Stimulated activated CD4-positive, alpha-beta T cell treated with anti-CD3 and anti-CD28 coated beads, Interleukin-12 subunit alpha, Interleukin-12 subunit beta, amount 100 ng/mL, for 48 hours (primary cell): Measurements from ENCODE around the gene METTL24.

Experiments used
- DNase-seq, 3 donors: peaks; one replicate each; pipeline ENCODE4 v3.0.0-alpha.2; 2020; ENCODE audit warnings: low read depth in 2 of 3, low spot score in 1 of 3

The METTL24 gene

DNA sequence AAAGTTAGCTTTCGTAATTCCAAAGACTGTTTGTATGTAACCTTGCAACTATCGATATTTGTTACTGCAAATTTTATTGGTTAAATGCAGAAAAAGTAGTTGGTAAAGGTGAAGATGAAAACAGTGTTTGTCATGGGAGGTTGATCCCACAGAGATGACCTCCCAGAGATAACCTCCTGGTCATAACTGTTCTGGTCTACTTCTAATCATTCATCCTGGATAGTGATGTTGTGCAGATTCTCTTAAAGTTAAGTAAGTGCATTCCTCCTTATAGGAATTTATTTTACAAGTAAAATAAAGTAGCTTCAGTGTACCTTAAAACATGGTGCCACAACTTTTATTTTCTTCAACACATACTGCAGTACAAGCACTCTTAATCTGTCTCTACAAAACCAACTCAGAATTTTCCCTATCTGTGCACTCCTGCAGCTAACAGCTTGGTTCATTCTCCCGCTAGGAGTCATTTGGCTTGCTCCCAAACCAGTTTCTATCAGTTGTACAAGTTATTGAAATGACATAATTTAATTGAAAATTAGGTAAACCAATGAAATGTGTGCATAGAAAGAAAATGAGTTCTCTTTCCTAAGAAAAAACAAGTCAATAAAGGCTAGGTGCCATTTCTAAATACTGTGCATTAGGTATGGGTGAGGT lies 19.2 kb downstream of the METTL24 start:
- DNase-seq = no peak

DNA sequence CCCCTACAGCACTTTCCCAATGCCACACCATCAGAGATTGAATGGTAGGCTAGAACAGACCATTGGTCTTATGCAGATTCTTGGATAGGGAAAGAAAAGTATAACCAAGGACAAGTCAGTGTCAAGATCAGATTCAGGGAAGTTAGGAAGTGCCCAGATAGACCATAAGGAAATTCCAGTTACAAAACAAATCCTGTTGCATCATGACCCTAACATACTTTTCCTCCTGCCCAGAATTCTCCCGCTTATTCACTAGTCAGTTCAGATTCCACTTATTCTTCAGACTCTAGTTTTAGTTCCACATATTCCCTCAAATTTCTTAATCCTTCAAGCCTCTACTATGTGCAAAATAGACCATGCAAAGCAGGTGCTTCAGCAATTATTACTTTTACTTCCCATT lies 20.7 kb downstream of the METTL24 start:
- DNase-seq = no peak

- no peak for DNase-seq
These were observed 23.5 kb downstream of the METTL24 start for GRCh38 chr6:110334423-110335180.

DNA sequence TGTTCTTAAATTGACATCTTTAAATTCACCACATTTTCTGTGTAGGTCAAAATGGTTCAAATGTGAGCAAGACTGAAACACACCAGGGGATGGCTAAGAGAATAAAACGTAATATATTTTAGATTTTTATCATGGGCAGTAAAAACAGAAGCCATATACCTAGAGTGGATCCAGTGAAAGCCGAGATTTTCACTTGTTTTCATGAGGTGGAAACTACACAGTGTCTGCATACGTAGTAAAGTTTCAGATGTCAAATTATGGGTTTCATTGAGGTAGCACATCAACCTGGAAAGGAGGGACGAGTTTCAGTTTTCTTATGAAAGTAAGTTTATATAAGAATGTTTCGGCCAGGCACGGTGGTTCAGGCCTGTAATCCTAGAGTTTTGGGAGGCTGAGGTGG lies 25.9 kb downstream of the METTL24 start:
- no peak for DNase-seq

DNA sequence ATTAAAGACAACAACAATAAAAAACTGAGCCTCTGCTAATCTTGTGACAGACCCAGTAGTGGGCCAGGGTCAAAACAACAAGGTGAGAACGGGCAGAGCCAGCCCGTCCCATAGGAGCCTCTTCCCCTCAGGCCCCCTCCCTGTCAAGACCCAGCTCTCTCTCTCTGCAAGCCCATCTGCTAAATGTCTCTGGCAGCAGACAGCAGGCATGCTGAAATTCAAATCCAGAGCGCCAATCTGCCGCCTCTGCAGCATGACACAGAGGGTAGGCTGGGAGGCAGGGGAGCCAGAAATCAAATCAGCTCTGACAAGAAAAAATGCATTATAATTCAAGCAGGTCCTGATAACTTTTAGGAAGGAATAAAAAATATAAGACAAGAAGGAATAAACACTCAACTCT lies 26.3 kb downstream of the METTL24 start:
- DNase-seq = no peak

GRCh38 chr6:110331390-110331789 lies 26.8 kb downstream of the METTL24 start:
- no peak for DNase-seq

GRCh38 chr6:110329714-110330436 lies 28.3 kb downstream of the METTL24 start:
- no peak for DNase-seq

GRCh38 chr6:110329348-110329713 lies 28.8 kb downstream of the METTL24 start:
- no peak for DNase-seq

GRCh38 chr6:110328259-110328658 lies 29.9 kb downstream of the METTL24 start:
- DNase-seq = no peak

DNA sequence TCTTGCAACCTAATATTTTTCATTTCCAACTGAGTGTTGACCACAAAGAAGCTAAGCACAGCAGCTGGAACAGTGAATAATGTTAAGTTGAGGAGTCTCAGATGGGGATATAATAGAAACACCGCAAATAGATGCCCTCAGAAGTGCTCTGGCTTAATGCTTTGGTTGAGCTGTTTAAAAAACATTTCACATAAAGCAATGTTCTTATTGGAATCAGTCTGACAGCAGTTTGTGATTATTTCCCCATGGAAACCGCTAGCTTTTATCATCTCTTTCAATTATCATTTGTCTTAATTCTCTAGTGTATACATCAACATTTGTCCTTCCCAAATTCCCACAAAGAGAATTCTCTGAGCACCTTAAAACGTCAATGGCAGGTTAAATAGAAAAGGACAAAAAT lies 30.8 kb downstream of the METTL24 start:
- no peak for DNase-seq

DNA sequence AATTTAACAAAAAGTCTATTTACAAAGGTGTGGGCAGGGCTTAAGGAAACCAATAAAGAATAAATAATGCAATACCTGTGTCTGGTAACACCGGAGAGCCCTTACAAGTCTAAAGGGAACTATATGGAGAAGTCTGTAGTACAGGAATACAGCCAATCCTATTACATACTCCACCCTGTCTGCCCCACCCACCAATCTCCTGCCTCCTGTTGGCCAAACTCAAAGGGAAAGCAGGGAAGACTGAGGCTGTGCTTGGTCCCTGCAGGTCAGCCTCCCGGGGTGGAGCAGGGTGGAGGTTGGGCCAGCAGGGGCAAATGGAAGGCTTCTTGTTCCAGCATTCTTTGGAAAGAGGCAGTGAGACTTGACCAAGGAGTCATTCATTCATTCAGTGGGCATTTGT lies 31.5 kb downstream of the METTL24 start:
- DNase-seq = no peak

GRCh38 chr6:110326057-110326456 lies 32.1 kb downstream of the METTL24 start:
- DNase-seq = no peak

DNA sequence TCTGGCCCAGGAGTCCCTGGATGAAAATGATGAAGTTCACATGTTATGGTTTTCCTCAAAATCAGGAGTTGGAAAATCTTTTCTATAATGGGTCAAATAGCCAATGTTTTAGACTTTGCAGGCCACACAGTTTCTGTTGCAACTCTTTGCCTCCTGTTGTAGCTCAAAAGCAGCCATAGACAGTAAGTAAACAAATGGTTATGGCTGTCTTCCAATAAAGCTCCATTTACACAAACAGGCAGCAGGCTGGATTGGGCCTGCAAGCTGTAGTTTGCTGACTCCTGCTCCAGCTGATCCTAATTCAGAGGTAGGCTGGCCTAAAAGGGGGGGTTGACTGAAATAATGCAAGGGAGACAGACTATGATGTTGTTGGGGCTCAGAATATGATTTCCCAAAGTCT lies 33.0 kb downstream of the METTL24 start:
- DNase-seq = no peak

DNA sequence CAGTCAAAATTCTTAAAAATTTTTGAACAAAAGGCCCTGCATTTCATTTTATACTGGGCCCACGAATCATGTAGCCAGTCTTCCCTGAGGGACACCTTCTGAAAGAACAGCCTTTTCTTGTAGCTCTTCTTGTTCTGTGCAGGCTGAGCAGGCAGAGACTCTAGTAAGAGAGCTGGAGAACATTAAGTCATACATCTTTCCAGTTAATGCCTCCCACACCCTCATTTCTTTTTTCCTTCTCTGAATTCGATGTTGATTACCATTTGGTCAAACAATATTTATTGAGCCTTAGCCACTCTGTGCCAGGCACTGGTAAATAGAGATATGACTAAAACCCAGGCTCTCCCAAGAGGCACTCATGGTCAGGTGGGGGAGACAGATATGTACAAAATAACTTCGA lies 33.6 kb downstream of the METTL24 start:
- no peak for DNase-seq

GRCh38 chr6:110323258-110323657 lies 34.9 kb downstream of the METTL24 start:
- DNase-seq = no peak

GRCh38 chr6:110322874-110323242 lies 35.3 kb downstream of the METTL24 start:
- DNase-seq = no peak

DNA sequence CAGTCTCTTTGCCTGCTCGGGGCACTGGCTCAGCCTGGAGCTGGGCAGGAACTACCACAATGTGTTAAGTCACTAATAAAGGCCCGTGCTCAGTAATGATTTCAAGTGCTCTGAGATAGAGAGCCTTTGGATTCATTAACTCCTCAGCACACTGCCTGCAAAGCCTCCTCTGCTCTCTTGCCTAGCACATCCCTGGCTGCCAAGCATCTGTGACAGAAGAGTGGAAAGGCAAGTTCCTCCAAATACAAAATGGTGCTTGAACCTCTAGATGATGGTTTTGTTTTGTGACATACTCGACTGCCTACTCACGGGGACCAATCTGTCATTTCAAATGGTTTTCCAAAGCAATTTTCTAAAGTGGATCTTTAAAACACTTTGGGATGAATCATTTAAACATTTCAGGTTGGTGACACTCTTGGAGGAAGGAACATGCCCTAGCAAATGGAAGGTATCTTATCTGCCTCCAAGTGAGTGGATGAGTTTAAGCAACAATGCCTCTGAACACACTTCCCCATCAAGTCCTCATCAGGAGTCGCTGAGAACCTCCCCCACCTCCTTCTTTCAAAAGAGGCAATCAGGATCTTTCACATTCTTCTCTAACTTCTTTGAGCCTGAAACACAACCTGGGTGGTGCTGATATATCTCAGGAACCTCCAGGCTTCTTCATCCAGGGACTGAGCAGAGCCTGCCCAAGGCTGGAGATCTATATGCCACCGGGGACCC lies 35.8 kb downstream of the METTL24 start:
- no peak for DNase-seq

DNA sequence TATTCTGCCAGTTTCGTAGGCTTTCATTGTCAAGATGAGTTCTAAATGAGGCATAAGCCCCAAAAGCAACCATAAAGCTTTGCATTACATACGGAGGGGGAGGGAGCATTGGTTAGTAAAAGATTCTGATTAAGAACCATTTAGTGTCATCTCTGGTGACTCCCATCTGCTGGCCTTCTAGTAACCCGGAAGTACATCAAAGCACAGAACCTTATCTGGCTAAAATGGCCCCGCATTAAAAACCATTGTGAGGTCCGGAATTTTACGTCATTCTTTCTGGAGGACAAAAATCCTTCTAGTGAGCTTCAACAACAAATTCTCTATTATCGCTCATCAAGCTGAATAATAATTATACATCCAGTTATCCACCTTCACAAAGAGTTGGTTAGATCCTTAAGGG lies 37.8 kb downstream of the METTL24 start:
- DNase-seq = no peak

- no peak for DNase-seq
These were observed 38.3 kb downstream of the METTL24 start for GRCh38 chr6:110319843-110320242.

DNA sequence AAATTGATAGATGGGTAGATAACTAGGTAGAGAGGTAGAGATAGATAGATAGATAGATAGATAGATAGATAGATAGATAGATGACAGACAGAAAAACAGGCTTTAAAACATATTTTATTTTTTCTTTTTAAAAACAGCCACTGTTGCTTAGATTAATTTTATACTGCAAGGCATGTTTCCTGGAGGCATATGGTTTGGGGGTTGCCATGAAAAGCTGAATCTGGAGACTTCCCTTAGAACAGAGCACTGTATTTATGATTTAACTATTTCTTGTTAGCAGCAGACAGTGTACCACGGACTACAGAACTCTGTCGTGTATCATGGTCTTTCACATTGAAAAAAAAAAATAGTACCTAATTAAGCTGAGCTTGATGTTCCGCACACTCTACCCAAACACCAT lies 38.8 kb downstream of the METTL24 start:
- no peak for DNase-seq

DNA sequence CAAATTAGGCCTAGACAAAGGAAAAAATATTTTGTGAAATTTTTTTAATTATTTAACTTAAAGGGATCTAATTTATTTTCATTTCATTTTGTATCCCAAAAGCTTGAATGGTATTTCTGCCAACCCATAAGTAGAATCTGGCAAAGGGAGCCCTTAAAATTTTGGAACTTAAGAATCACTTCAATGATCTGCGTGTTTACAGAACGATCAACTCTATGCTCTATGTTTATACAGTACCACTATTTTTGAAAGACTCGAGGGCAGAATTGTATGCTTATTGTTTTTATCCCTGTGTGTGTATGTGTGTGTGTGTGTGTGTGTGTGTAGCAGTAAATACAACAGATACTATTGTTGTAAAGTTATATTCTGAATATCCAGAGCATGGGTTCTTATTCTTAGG lies 39.2 kb downstream of the METTL24 start:
- DNase-seq = no peak

- DNase-seq = no peak
These were observed 40.5 kb downstream of the METTL24 start for GRCh38 chr6:110317646-110318045.
